Left renal cortex interstitium (tissue), 4 donors: ENCODE data around the gene MAMDC2. TPM values are rescaled to one million over a fixed set of nuclear protein-coding genes. Genes with fewer than 3 reads are reported as not detected.

Experiments
- DNase-seq, 4 donors: peaks; one replicate each; pipeline ENCODE4 v3.0.0-alpha.2; 2013; ENCODE audit warnings: low read depth in 4 of 4, low spot score in 2 of 4, missing footprints in 1 of 4
- polyA plus RNA-seq, 4 donors: library from polyadenylated mRNA; unstranded; fragments of 120-200 nt; gene quantifications; one replicate each; pipeline ENCODE4 v1.2.1, GENCODE V29; 2013; ENCODE audit not compliant: insufficient read length in 4 of 4

The MAMDC2 gene
- polyA plus RNA-seq, 4 donors = 6.2 to 7.3 (median 6.5) TPM

DNA sequence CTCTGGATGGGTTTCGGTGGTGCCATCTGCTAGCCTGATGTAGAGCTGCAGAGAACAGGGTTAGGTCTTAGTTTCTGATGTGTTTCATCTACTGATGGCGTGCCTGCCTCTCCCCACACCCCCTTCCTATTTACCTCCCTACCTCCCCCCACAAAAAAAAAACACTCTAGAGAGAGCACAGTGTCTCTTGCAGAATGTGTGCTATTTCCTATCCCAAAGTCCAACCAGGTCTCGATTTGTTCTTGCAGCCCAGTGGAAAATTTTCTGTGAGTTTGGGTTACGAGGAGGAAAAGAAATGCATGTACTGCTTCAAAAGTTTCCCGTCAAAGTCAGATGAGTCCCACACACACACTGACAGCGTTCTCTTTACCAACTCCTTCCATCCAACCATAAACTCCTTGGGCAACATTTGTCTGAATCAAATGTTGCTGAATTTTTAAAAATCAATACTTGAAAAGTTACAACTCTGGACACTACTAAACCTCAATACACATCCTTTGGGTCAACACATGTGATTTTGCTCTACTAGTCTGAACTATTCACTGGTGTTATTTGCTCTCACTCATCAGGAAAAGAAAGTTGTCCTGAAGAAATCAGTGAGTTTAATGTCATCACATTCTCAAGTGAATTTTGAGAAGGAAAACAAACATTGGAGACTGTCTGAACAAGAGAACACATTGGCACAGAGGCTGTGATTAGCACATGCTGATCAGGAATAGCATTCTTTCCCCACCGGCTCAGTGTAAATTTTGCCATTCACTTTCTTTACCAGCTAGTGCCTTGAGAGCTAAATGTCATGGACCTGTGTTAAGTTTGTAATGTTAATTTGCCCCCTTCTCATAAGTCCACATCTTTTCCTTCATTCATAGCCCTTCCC, 84.1 kb downstream of the MAMDC2 start:
- DNase-seq = no peak

DNA sequence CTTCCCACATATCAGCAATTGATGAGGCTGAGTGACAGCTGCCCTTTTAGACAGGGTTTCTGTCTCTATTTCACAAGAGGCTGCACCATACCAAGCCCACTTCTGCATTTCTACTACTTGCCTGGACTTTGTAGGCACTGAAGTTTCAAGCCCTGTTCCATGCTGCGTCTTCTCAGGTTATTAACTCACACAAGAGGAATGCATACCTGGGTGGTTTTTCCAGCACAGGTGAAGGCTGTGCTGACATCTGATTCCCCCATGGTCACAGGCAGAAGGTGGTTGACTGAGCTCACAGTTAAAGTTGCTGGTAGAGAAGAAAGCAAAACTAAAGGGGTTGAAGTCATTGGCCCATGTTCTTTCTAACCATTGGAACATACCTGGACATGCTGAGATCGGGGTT, 86.6 kb downstream of the MAMDC2 start:
- no peak for DNase-seq

DNA sequence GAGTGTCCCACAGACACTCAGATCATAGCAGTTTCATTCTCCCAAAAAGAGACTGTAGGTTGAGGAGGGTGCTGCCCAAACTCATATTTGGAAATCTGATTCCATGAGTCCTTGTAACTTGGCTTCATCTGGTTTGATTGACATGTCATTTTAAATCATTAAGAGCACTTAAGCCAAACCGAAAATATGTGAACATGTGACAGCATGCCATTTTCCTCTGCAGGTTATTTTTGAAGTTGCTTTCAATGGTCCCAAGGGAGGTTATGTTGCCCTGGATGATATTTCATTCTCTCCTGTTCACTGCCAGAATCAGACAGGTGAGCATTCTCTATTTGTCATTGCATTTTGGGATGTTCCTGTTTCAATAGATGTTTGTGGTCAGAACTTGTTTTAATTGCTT, 87.6 kb downstream of the MAMDC2 start:
- DNase-seq = no peak

DNA sequence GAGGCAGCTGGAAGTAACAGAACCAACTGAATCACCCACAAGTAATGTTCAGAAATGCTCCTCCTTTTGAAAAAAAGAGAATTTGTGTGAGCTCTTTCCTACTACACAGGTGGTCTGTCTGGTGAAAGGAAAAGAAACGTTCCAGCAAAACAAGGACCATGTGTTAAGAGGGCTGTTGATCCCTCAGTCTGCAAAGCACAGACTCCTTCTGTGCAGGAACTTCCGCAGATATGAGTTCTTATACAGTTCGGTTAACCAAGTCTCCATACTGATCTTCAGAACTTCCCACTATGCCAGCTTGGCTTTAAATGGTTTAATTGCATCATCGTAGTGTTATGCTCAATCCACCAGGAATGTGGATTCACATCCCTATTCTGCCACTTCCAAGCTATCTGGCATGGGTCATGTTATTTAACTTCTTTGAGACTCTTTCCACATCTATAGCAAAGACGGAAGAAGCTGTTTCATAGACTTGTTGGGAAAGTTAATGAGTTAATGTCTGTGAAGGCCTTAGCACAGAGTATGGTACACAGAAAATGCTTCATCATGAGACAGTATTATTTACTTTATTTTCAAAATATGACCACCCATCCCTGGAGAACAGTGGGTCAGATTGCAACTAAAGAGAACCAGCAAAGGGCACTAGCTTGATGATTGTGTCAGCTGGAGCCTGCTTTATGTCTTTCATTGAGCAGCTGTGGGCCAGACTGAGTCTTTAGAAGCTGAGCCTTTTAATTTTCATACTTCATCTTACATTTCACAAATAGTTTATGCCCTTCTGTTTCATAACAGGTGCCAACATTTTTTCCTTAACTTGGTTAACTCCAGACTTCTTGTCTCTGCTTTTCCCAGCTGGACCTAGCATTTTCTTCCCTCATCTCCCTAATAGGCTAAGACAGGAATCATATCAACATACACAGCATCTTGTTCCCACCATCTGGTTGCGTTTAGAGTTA, 89.9 kb downstream of the MAMDC2 start:
- DNase-seq = no peak

DNA sequence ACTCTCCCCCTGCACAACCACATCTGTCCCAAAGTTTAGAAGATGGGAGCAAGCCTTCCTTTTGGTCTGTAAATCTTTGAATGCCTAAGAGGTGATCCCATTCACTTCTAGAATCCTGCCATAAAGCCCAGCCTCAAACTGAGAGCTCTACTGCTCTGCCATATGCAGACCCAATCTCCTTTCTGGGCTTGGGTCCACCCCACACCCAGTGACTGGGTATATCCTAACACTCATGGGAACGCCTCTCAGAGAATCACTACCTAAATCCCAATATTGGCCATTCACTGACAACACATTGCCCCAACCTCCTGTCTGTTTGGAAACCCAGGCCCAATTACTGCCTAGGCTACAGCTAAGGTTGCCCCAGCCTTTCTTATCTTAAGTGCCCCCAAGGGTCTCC, 90.7 kb downstream of the MAMDC2 start:
- no peak for DNase-seq

DNA sequence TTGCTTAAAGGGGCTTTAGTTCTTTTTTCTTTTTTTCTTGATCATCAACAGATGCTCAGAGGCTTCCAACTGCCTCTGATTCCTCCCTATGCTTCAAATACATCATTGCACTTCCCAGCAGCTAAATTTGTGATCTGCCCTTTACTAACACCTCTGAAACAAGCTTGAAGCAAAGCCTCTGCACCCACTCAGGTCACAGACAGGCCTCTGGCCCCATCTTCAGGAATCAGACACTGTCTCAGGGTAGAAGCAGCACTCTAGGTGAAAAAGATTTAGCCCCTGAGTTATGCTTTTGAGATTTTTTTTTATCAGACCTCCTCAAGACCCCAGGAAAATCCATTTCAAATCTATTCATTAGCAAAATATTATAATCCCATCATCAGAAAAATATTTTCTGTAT, 91.5 kb downstream of the MAMDC2 start:
- DNase-seq = no peak

DNA sequence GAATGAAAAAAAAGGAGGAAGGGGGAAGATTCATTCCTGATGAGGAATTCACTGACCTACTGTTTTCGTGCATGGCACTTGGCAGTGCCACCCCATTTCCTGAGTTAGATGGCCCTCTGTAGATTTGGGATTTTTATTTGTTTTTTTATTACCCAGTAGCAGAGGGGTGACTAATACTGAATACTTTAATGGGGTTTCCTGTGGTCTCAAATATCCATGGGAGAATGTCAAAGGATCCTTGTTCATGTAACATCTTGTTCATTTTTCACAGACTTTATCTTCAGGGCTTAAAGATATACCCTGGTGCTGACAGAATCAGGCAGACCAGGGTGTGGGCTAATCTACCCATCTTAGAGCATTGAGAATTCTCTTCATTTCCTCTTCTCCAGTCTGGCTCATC, 93.0 kb downstream of the MAMDC2 start:
- DNase-seq = no peak

DNA sequence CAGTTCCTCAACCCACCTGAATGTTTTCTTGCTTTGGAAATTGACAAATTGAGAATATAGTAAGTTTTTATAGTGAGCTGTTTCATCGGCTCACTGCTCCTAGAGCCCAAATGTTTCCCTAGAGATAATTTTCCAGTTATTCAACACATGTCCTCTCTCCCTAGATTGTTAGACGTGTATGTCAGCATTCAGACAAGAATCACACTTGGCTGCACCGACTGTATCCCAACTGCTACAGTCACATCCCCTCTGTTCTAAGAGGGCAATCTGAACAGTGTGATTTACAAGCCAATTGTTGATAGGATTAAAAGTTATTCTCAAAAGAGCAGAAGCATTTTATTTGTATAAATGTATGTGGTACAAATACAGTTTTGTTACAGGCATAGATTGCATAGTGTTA, 93.9 kb downstream of the MAMDC2 start:
- no peak for DNase-seq

DNA sequence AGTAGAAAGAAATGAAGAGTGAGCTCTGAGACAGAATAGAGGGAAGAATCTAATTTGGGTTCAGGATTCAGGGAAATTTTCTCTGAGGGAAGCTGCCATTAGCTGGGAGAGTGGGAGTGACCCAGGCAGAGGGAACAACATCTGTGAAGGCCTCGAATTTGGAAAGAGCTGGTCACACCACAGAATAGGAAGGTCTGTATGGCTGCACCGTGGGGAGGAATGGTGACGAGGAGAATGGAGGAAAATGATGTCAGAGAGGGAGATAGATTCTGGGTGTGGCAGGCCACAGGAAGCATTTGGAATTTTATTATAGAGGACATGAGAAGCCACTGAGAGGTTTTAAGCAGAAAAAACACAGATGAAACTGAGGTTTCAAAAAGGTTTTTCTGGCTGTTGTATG, 98.5 kb downstream of the MAMDC2 start:
- DNase-seq = no peak

DNA sequence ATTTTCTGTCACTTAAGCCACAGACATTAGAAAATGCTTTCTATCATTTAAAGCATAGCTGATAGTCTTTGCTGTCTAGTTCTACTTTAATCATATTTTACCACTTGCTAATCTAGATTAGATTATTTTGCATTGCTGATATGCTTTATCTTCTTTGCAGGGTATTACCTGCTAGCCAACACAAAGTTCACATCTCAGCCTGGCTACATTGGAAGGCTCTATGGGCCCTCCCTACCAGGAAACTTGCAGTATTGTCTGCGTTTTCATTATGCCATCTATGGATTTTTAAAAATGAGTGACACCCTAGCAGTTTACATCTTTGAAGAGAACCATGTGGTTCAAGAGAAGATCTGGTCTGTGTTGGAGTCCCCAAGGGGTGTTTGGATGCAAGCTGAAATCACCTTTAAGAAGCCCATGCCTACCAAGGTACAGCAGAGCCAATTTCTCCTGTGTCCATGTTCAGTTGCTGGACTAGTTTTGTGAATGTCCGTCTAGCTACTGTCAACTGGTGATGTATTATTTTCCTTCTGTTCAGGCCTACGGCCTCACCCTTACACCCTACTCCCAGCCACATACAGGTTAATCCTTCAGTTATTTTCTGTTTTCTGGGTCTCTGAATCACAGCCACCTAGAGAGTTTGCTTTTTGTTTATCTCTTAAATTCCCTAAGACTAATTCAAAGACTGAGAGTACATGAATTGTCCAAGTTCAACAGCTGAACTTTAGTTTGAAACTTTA, 99.9 kb downstream of the MAMDC2 start:
- no peak for DNase-seq

DNA sequence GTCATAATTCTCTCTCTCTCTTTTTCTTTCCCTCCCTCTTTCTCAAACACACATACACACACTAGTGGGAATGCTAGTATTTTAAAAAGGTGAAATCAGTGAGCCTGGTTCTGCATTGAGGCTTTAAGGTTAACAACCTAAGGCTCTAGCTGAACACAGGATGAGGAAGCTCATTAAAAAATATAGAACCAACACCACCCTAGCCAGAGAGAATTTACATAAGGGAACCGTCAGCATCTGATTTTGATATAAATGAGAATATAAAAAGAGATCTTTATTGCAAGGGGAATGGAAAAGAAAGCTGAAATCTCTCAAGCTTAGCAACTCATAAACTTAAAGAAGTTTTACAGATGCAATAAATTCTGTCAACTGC, 100.5 kb downstream of the MAMDC2 start:
- no peak for DNase-seq

DNA sequence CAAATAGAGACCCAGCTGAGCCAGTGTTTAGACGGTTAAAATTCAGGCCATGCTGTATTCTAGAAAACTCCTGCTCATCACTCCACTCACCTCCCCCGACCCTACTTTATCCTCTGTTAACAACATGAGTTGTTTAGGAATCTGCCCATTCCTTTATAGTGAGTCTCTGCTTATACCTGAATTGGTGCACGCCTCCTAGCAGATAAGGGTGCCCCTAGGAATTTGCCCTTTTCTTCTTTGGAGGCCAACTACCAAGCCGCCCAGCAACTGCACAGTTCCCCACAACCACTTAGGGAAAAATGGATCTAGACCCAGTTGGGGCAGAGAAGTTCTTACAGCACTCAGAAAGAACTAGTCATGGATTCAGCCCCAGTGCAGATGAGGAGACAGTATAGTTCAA, 102.3 kb downstream of the MAMDC2 start:
- no peak for DNase-seq

DNA sequence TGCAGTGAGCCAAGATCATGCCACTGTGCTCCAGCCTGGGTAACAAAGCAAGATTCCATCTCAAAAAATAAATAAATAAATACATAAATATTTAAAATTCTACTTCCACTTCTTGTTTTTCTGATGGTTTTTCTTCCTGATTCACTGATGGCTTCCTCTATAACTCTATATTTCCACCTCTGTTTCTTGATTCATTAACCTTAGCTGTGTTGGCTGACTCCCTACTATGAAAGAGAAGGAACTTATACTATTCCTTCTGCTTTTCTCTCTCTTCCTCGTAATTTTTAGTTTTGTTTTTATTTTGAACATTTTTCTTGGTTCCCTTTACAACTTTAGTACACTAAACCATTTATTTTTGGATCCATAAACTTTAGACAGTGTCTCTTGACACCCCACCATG, 103.5 kb downstream of the MAMDC2 start:
- no peak for DNase-seq

DNA sequence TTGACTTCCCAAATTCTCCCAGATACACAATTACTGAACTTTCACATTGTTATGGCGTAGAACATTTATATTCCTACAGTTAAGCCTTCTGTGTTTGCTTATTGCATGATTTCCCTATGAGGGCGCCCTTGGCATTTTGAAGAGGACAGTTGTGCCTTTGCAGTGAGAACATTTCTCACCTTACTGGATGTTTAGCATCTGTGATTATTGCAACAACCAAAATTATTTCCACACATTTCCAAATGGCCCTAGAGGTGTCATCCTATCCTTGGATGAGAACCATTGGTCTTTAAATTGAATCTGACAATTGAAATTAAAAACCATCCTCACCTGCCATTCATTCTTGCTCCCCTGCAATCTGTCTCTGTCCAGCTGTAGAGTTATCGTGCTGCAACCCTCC, 104.0 kb downstream of the MAMDC2 start:
- DNase-seq = no peak

DNA sequence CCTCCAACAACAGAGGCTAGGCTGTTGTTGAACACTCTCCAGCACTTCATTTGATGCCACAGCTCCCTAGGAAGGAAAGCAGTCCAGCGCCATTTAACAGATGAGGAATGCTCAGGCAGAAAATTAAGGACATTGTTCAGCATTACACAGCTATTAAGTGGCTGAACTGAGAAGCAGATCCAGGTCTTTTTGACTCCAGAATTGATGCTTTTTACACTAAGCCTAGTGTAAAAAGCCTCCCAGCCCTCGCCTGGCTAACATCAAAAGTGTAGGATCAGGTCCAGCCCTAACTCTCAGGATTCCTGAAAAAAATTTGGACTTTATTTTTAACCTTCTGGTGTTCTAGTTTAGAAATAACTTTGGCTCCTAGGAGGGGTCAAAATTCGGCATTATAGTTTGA, 108.7 kb downstream of the MAMDC2 start:
- DNase-seq = no peak

DNA sequence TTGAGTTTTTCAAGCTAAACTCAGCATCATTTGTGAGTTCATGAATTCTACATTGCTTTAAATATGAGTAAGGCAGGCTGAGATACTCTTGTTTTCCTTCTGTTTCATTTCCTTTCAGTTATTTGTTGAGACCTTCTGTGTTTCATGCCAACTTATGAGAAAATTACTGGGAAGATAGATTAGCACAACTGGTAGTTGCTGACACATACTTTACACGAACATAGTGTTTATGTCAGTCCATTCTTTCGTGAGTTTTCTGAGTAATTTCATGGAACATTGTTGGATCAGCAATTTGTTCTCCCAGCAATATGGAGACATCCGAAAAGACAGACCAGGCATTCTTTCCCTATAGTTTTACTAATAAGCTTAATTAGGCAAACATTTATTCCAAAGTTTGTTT, 113.1 kb downstream of the MAMDC2 start:
- no peak for DNase-seq

DNA sequence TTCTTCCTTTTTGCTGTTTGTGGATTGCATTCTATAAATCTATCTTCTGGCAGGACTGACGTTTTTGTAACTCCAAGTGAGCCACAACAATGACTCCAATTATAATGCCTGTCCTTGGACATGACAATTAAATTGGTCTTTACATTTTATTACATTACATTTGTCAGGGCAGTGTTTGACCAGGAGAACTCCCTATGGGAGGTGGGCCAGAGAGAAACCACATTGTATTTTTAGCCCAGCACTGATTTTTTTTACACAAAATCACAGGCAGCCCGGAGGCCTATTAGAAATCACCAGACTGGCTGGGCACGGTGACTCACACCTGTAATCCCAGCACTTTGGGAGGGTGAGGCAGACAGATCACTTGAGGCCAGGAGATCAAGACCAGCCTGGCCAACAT, 116.0 kb downstream of the MAMDC2 start:
- no peak for DNase-seq

DNA sequence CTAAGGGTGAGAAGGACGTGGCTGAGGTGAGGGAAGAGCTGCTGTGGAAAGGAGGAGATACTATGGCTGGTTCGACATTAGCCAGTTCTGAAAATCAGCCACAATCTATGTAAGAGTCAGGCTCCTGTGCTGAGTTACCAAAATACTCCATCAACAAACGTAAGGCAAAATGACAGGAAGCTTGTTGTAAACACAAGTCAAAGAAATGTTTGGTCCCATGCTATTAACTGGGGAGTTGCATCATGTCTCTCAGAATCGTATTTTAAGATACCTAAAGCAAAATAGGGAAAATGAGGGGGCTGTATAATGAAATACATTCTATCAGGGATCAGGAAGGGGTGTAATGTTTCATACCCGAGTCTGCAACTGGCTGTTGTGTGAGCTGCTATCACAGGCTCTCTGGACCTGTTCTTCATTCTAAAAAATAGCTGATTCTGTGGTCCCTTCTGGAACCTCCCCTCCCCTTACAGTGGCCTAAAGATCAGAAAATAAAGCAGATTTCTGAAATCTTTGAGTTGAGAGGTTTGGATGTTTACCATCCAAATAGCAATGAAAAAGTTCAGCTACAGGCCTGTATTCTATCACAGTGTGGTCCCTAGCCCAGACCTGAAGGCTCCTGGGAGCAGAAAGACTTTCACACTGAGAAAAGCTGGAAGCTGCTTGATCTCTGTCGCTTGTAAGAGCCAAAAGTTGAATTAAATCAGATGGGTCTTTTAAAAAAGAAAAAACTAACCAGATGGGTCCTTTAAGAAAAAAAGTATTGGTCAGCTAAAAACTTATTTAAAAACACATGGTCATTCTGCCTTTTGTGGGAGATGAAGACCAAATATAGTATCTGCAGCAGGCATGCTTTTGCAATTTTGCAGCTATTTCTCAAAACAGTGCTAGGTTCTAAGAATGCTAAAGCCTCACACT, 117.3 kb downstream of the MAMDC2 start:
- DNase-seq = no peak

DNA sequence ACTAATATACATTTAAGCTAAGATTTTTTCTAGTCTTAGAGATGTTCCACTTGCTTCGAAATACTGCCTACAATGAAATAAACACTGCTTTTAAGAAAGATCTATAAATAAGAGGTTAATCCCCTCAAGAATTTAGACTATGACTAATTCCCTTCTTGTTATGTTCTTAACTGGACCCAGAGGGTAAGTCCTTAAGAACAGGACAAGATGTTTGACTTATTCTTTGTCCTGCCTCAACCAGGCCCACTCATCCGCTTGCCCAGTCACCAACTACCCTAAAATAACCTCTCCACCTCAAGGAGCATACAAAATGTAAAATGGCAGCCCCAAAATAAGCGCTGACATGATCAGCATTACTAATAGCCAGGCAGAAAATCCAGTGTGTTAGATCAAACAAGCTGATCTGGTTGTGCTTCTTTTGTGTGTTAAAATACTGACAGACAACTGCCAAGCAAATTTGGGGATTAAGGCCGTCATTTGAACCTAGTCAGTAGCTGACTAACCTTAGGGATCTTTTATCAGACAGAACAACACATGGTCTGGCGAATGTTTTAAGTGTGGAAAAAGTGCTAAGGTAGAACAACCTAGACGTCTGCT, 121.5 kb downstream of the MAMDC2 start:
- no peak for DNase-seq

DNA sequence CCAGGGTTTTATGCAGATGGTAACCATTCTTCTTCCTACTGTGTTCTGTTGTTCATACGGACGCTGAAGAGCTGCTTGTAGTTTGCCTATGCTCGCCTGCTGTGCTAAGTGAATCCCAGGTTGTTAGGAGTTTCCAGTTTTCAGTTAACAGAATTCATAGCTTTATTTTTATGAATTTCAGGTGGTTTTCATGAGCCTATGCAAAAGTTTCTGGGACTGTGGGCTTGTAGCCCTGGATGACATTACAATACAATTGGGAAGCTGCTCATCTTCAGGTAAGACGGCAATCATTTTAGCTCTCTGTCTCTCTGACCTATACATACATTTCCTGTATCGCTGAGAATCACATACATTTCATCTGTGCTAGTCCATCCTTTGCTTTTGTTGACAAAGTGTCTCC, 124.9 kb downstream of the MAMDC2 start:
- DNase-seq = no peak
